OCI-LY1 (cell line): Measurements from ENCODE around the gene BRS3.

Experiments
- H2AFZ ChIP-seq: fragments of 200-600 bp; sonication (generic), shearing (Covaris generic); 2 replicates; pipeline ENCODE4 v1.6.0; 2014; ENCODE audit warnings: antibody characterized with exemption, mild to moderate bottlenecking, low read length
- H3F3A ChIP-seq: fragments of 200-600 bp; sonication (generic), shearing (Covaris generic); 2 replicates; pipeline ENCODE4 v1.6.0; 2014; ENCODE audit warnings: mild to moderate bottlenecking, antibody characterized with exemption, low read length, moderate library complexity; ENCODE audit not compliant: insufficient read depth
- H3K27ac ChIP-seq: fragments of 200-600 bp; sonication (generic); 2 replicates; pipeline ENCODE4 v1.5.1; 2014; ENCODE audit warnings: low read length, mixed run types, mild to moderate bottlenecking, low read depth; ENCODE audit not compliant: poor library complexity, severe bottlenecking
- H3K27me3 ChIP-seq: fragments of 200-600 bp; sonication (generic); 2 replicates; pipeline ENCODE4 v1.6.0; 2014; ENCODE audit warnings: antibody characterized with exemption, mild to moderate bottlenecking, low read length, moderate library complexity; ENCODE audit not compliant: insufficient read depth
- H3K36me3 ChIP-seq: fragments of 200-600 bp; sonication (generic); 2 replicates; pipeline ENCODE4 v1.6.1; 2014; ENCODE audit warnings: mild to moderate bottlenecking, antibody characterized with exemption, low read length, moderate library complexity, mixed read lengths; ENCODE audit not compliant: insufficient read depth
- H3K4me1 ChIP-seq: fragments of 200-600 bp; sonication (generic); 2 replicates; pipeline ENCODE4 v1.5.1; 2014; ENCODE audit warnings: mild to moderate bottlenecking, low read length, moderate library complexity; ENCODE audit not compliant: insufficient read depth, severe bottlenecking
- H3K4me2 ChIP-seq: fragments of 200-600 bp; sonication (generic), shearing (Covaris generic); 2 replicates; pipeline ENCODE4 v1.6.1; 2014; ENCODE audit warnings: low read length
- H3K4me3 ChIP-seq: fragments of 200-600 bp; sonication (generic); 2 replicates; pipeline ENCODE4 v1.5.1; 2014; ENCODE audit warnings: low read length, low read depth, mild to moderate bottlenecking, mixed read lengths; ENCODE audit not compliant: poor library complexity, severe bottlenecking
- H3K79me2 ChIP-seq: fragments of 200-600 bp; shearing (Covaris generic); 2 replicates; pipeline ENCODE4 v1.6.1; 2016; ENCODE audit warnings: mixed run types, low read length, mixed read lengths; ENCODE audit not compliant: insufficient read depth
- H3K9ac ChIP-seq: fragments of 200-600 bp; sonication (generic), shearing (Covaris generic); 2 replicates; pipeline ENCODE4 v1.6.1; 2014; ENCODE audit warnings: mild to moderate bottlenecking, low read length, mixed read lengths
- H3K9me2 ChIP-seq: fragments of 200-600 bp; sonication (generic), shearing (Covaris generic); 2 replicates; pipeline ENCODE4 v1.6.1; 2014; ENCODE audit warnings: low read depth, mild to moderate bottlenecking, low read length, mixed read lengths
- H3K9me3 ChIP-seq: fragments of 200-600 bp; shearing (Covaris generic); 2 replicates; pipeline ENCODE4 v1.6.1; 2014; ENCODE audit warnings: low read length, mixed read lengths
- H4K20me1 ChIP-seq: fragments of 200-600 bp; sonication (generic), shearing (Covaris generic); 2 replicates; pipeline ENCODE4 v1.6.0; 2016; ENCODE audit warnings: mild to moderate bottlenecking, low read length; ENCODE audit not compliant: insufficient read depth
- CTCF ChIP-seq: fragments of 200-600 bp; sonication (generic), shearing (Covaris generic); IDR thresholded peaks from 2 replicates; pipeline ENCODE4 v1.5.1; 2017; ENCODE audit warnings: mild to moderate bottlenecking, antibody characterized with exemption, low read length, moderate library complexity, mixed read lengths
- EZH2 ChIP-seq: fragments of 200-600 bp; sonication (generic), shearing (Covaris generic); IDR thresholded peaks from 2 replicates; pipeline ENCODE4 v1.8.0; 2017; ENCODE audit warnings: borderline replicate concordance, mixed run types, mild to moderate bottlenecking, antibody characterized with exemption, low read length, moderate library complexity, mixed read lengths

Gene BRS3

GRCh38 chrX:136452614-136453013, 35.1 kb upstream of the BRS3 start:
- H4K20me1 ChIP-seq: no peaks in the 10 kb centered on the region
- no peaks in the 10 kb centered on the region for H3F3A ChIP-seq
- H2AFZ ChIP-seq: no peak overlapping the region
- H3K9me3 ChIP-seq: no peaks in the 10 kb centered on the region
- no peaks in the 10 kb centered on the region for H3K27me3 ChIP-seq
- no peaks in the 10 kb centered on the region for H3K4me1 ChIP-seq
- no peak overlapping the region for H3K4me3 ChIP-seq
- no peak overlapping the region for H3K4me2 ChIP-seq
- H3K27ac ChIP-seq: no peak overlapping the region
- no peaks in the 10 kb centered on the region for H3K79me2 ChIP-seq
- H3K36me3 ChIP-seq: no peaks in the 10 kb centered on the region
- TF ChIP-seq CTCF: no peak
- TF ChIP-seq EZH2: no peak
- H3K9ac ChIP-seq: no peak overlapping the region
- H3K9me2 ChIP-seq: no peaks in the 10 kb centered on the region

GRCh38 chrX:136453114-136453513, 34.6 kb upstream of the BRS3 start:
- H3F3A ChIP-seq: no peaks in the 10 kb centered on the region
- no peaks in the 10 kb centered on the region for H3K9me2 ChIP-seq
- no peak overlapping the region for H3K4me2 ChIP-seq
- TF ChIP-seq CTCF: no peak
- H4K20me1 ChIP-seq: no peaks in the 10 kb centered on the region
- H3K79me2 ChIP-seq: no peaks in the 10 kb centered on the region
- no peak overlapping the region for H3K9ac ChIP-seq
- no peaks in the 10 kb centered on the region for H3K36me3 ChIP-seq
- no peaks in the 10 kb centered on the region for H3K27me3 ChIP-seq
- no peak overlapping the region for H3K4me3 ChIP-seq
- H3K4me1 ChIP-seq: no peaks in the 10 kb centered on the region
- H3K9me3 ChIP-seq: no peaks in the 10 kb centered on the region
- H3K27ac ChIP-seq: no peak overlapping the region
- H2AFZ ChIP-seq: no peak overlapping the region

GRCh38 chrX:136453771-136454170, 34.0 kb upstream of the BRS3 start:
- Histone ChIP-seq H3K4me1 (no peaks in the 10 kb centered on the region), H3K9me2 (no peaks in the 10 kb centered on the region), H2AFZ (no peak overlapping the region), H3K79me2 (no peaks in the 10 kb centered on the region), H3K4me2 (no peak overlapping the region), H3K9me3 (no peaks in the 10 kb centered on the region), H4K20me1 (no peaks in the 10 kb centered on the region), H3F3A (no peaks in the 10 kb centered on the region), H3K9ac (no peak overlapping the region), H3K36me3 (no peaks in the 10 kb centered on the region), H3K4me3 (no peak overlapping the region), H3K27ac (no peak overlapping the region), H3K27me3 (no peaks in the 10 kb centered on the region)
- TF ChIP-seq CTCF (no peak), EZH2 (no peak)
